ENCODE data around the gene DLG3. TPM values are rescaled to one million over a fixed set of nuclear protein-coding genes. Genes with fewer than 3 reads are reported as not detected.
A peak's percentile ranks its signal among the peaks of the same experiment; 100 is the strongest.

The DLG3 gene
- total RNA-seq, 1 donor from 2014 or later = 19.5 TPM

GRCh38 chrX:70437921-70438665 lies 6.5 kb upstream of the DLG3 start:
- DNase-seq (ENCODE audit: low spot score) = no peak

- no peak for DNase-seq (ENCODE audit: low spot score)
Measured at GRCh38 chrX:70439016-70439415, 5.6 kb upstream of the DLG3 start.

GRCh38 chrX:70442224-70442623 lies 2.4 kb upstream of the DLG3 start:
- no peak for DNase-seq (ENCODE audit: low spot score)

GRCh38 chrX:70444946-70445656 lies 466 bp downstream of the DLG3 start:
- DNase-seq (ENCODE audit: low spot score) = no peak

GRCh38 chrX:70445951-70446350 lies 1.3 kb downstream of the DLG3 start:
- DNase-seq (ENCODE audit: low spot score) = no peak

- no peak for DNase-seq (ENCODE audit: low spot score)
Measured at GRCh38 chrX:70446380-70447350, 2.0 kb downstream of the DLG3 start.

- DNase-seq (ENCODE audit: low spot score) = no peak
Measured at GRCh38 chrX:70449457-70449966, 4.9 kb downstream of the DLG3 start.

- peak; percentile 43 for DNase-seq (ENCODE audit: low spot score)
Measured at GRCh38 chrX:70452143-70452733, 7.6 kb downstream of the DLG3 start.

- DNase-seq (ENCODE audit: low spot score) = no peak
Measured at GRCh38 chrX:70453024-70453618, 8.5 kb downstream of the DLG3 start.

- DNase-seq (ENCODE audit: low spot score) = peak; percentile 67
Measured at GRCh38 chrX:70454441-70455365, 10.1 kb downstream of the DLG3 start.

GRCh38 chrX:70455366-70456202 lies 10.9 kb downstream of the DLG3 start:
- DNase-seq (ENCODE audit: low spot score) = no peak

- DNase-seq (ENCODE audit: low spot score) = no peak
Measured at GRCh38 chrX:70456256-70456655, 11.6 kb downstream of the DLG3 start.

- DNase-seq (ENCODE audit: low spot score) = no peak
Measured at GRCh38 chrX:70461026-70461425, 16.4 kb downstream of the DLG3 start.

GRCh38 chrX:70464051-70464450 lies 19.4 kb downstream of the DLG3 start:
- no peak for DNase-seq (ENCODE audit: low spot score)

GRCh38 chrX:70466968-70467367 lies 22.3 kb downstream of the DLG3 start:
- DNase-seq (ENCODE audit: low spot score) = no peak

- no peak for DNase-seq (ENCODE audit: low spot score)
Measured at GRCh38 chrX:70468709-70469108, 24.1 kb downstream of the DLG3 start.

- no peak for DNase-seq (ENCODE audit: low spot score)
Measured at GRCh38 chrX:70470850-70471289, 26.2 kb downstream of the DLG3 start.

GRCh38 chrX:70476166-70476933 lies 31.7 kb downstream of the DLG3 start:
- DNase-seq (ENCODE audit: low spot score) = no peak
